ENCODE data around the gene ZNF846.

GRCh38 chr19:9786819-9787218 is 18.3 kb upstream of the ZNF846 start:
- TF ChIP-seq CTCF (conservative IDR thresholded peaks at IDR 0.05; ENCODE audit: low read depth in 2 of 2) (no peak), EZH2 (IDR thresholded peaks at IDR 0.05; ENCODE audit: low read depth, unreplicated experiment) (no peak)
